Esophagus muscularis mucosa (tissue), 3 donors: Measurements from ENCODE around the gene ZFP91.

Source experiments
- POLR2A ChIP-seq: fragments of 450-650 bp; IDR thresholded peaks from one replicate; pipeline ENCODE4 v1.6.1; 2017; ENCODE audit warnings: antibody characterized with exemption, moderate library complexity, mild to moderate bottlenecking, low read depth
- TF ChIP-seq, protein P1 (sequence below), 3 experiments: fragments of 200-600 bp in 2 of 3; fragments of 450-650 bp in 1 of 3; sonication (generic) in 2 of 3; IDR thresholded peaks; one replicate each; pipeline ENCODE4 v1.5.1; 2017 to 2019; ENCODE audit warnings: antibody characterized with exemption in 3 of 3, mild to moderate bottlenecking in 2 of 3, moderate library complexity in 1 of 3

DNA sequence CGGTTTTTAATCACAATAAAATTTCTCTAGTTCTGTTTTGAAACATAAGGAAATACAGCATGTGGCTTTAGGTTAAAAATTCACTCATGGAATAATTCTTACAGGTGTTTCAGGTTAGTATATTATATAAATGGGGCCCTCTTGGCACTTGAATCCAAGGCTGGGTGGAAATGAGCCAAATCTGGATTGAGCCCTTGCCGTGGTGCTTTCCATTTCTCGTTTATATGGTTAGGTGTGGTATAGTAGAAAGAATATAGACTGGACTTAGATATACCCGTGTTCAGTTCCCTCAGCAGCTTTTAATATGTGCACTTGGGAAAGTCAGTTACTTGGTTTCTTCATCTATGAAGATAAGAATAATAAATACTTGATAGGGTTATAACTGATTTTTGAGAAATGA lies 16.0 kb downstream of the ZFP91 start:
- TF ChIP-seq, protein P1, sequence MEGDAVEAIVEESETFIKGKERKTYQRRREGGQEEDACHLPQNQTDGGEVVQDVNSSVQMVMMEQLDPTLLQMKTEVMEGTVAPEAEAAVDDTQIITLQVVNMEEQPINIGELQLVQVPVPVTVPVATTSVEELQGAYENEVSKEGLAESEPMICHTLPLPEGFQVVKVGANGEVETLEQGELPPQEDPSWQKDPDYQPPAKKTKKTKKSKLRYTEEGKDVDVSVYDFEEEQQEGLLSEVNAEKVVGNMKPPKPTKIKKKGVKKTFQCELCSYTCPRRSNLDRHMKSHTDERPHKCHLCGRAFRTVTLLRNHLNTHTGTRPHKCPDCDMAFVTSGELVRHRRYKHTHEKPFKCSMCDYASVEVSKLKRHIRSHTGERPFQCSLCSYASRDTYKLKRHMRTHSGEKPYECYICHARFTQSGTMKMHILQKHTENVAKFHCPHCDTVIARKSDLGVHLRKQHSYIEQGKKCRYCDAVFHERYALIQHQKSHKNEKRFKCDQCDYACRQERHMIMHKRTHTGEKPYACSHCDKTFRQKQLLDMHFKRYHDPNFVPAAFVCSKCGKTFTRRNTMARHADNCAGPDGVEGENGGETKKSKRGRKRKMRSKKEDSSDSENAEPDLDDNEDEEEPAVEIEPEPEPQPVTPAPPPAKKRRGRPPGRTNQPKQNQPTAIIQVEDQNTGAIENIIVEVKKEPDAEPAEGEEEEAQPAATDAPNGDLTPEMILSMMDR (IDR thresholded peaks at IDR 0.05) = no peak
- no peak for TF ChIP-seq POLR2A
